HG03460 (cell line): ENCODE data around the gene KIF1C.
"Not testable (repeated sequence)": the region's sequence is repeated elsewhere in the genome, so short reads cannot be mapped to it uniquely, and the experiment has no call there.

ENCODE experiments used
- ATAC-seq: cut with Tn5 transposase; IDR thresholded peaks from one replicate; pipeline ENCODE4 v1.9.1; 2021; ENCODE audit not compliant: unreplicated experiment

Gene KIF1C

GRCh38 chr17:5042157-5043022 lies 44.6 kb downstream of the KIF1C start:
- no peak for ATAC-seq

GRCh38 chr17:5043524-5043923 lies 45.8 kb downstream of the KIF1C start:
- no peak for ATAC-seq

- ATAC-seq, result no peak
Observed at GRCh38 chr17:5044630-5045029, 46.9 kb downstream of the KIF1C start.

- no peak for ATAC-seq
Observed at GRCh38 chr17:5045496-5045895, 47.7 kb downstream of the KIF1C start.

GRCh38 chr17:5047446-5047845 lies 49.7 kb downstream of the KIF1C start:
- no peak for ATAC-seq

GRCh38 chr17:5049314-5049841 lies 51.6 kb downstream of the KIF1C start:
- no peak for ATAC-seq

GRCh38 chr17:5050278-5050677 lies 52.5 kb downstream of the KIF1C start:
- ATAC-seq, result no peak

- no peak for ATAC-seq
Observed at GRCh38 chr17:5055543-5055942, 57.8 kb downstream of the KIF1C start.

GRCh38 chr17:5065227-5065744 lies 67.5 kb downstream of the KIF1C start:
- ATAC-seq, result no peak

GRCh38 chr17:5068236-5068635 lies 70.5 kb downstream of the KIF1C start:
- no peak for ATAC-seq

GRCh38 chr17:5069724-5070123 lies 72.0 kb downstream of the KIF1C start:
- no peak for ATAC-seq

GRCh38 chr17:5075472-5075871 lies 77.7 kb downstream of the KIF1C start:
- ATAC-seq, result not testable (repeated sequence)

GRCh38 chr17:5077275-5077674 lies 79.5 kb downstream of the KIF1C start:
- not testable (repeated sequence) for ATAC-seq

- no peak for ATAC-seq
Observed at GRCh38 chr17:5077781-5078105, 80.0 kb downstream of the KIF1C start.
